NCI-H774 (cell line): ENCODE measurements around the gene MPZL3.

Experiments
- DNase-seq: peaks from one replicate; lab custom pipeline; 2025; lab: John Stamatoyannopoulos, UW

The MPZL3 gene

GRCh38 chr11:118232659-118233058 is 19.5 kb downstream of the MPZL3 start:
- no peak for DNase-seq

- no peak for DNase-seq
Measured at GRCh38 chr11:118231461-118231860, 20.7 kb downstream of the MPZL3 start.

GRCh38 chr11:118230088-118230487 is 22.1 kb downstream of the MPZL3 start:
- DNase-seq: no peak

GRCh38 chr11:118229274-118229847 is 22.8 kb downstream of the MPZL3 start:
- DNase-seq: no peak

- no peak for DNase-seq
Measured at GRCh38 chr11:118227865-118228785, 24.0 kb downstream of the MPZL3 start.

- no peak for DNase-seq
Measured at GRCh38 chr11:118226781-118227180, 25.4 kb downstream of the MPZL3 start.

- DNase-seq: no peak
Measured at GRCh38 chr11:118226296-118226695, 25.9 kb downstream of the MPZL3 start.

GRCh38 chr11:118224511-118225188 is 27.5 kb downstream of the MPZL3 start, which contains the start of gene JAML:
Gene JAML (minus strand): TSS chr11:118225011. CDS start chr11:118214866, 10,145 bp downstream.
- no peak for DNase-seq

- no peak for DNase-seq
Measured at GRCh38 chr11:118223992-118224391, 28.2 kb downstream of the MPZL3 start.

GRCh38 chr11:118223570-118223969 is 28.6 kb downstream of the MPZL3 start:
- no peak for DNase-seq

GRCh38 chr11:118222437-118222836 is 29.7 kb downstream of the MPZL3 start:
- DNase-seq: no peak

- no peak for DNase-seq
Measured at GRCh38 chr11:118221419-118221818, 30.7 kb downstream of the MPZL3 start.

GRCh38 chr11:118219732-118220131 is 32.4 kb downstream of the MPZL3 start:
- DNase-seq: no peak

GRCh38 chr11:118219244-118219643 is 32.9 kb downstream of the MPZL3 start:
- no peak for DNase-seq

- no peak for DNase-seq
Measured at GRCh38 chr11:118217575-118217974, 34.6 kb downstream of the MPZL3 start.

GRCh38 chr11:118216621-118217481 is 35.3 kb downstream of the MPZL3 start:
- no peak for DNase-seq

GRCh38 chr11:118215765-118216164 is 36.4 kb downstream of the MPZL3 start:
- DNase-seq: no peak

- DNase-seq: no peak
Measured at GRCh38 chr11:118215262-118215661, 36.9 kb downstream of the MPZL3 start.

- no peak for DNase-seq
Measured at GRCh38 chr11:118214210-118214914, 37.8 kb downstream of the MPZL3 start.

- no peak for DNase-seq
Measured at GRCh38 chr11:118213781-118214180, 38.4 kb downstream of the MPZL3 start.

GRCh38 chr11:118213201-118213600 is 39.0 kb downstream of the MPZL3 start:
- no peak for DNase-seq
